Endodermal cell (in vitro differentiated cells): ENCODE measurements around the gene PLAGL2. TPM values are rescaled to one million over a fixed set of nuclear protein-coding genes. Genes with fewer than 3 reads are reported as not detected.

Source experiments
- DNase-seq: peaks from one replicate; pipeline ENCODE4 v3.0.0-alpha.2; 2017
- H3K27ac ChIP-seq: 2 replicates; pipeline ENCODE4 v1.5.1; 2013; ENCODE audit warnings: mild to moderate bottlenecking, low read depth, low read length, moderate library complexity
- H3K27me3 ChIP-seq: 2 replicates; pipeline ENCODE4 v1.6.1; 2013; ENCODE audit warnings: mild to moderate bottlenecking, low read length, moderate library complexity; ENCODE audit not compliant: insufficient read depth, control insufficient read depth, poor library complexity, severe bottlenecking
- H3K36me3 ChIP-seq: 2 replicates; pipeline ENCODE4 v1.7.0; 2013; ENCODE audit warnings: mild to moderate bottlenecking, low read length, moderate library complexity; ENCODE audit not compliant: control insufficient read depth, insufficient read depth
- H3K4me1 ChIP-seq: one replicate; pipeline ENCODE4 v1.7.0; 2013; ENCODE audit warnings: low read length; ENCODE audit not compliant: control insufficient read depth, insufficient read depth
- H3K4me3 ChIP-seq: 2 replicates; pipeline ENCODE4 v1.5.1; 2013; ENCODE audit warnings: mild to moderate bottlenecking, low read length, moderate library complexity
- H3K9ac ChIP-seq: 2 replicates; pipeline ENCODE4 v1.6.1; 2013; ENCODE audit warnings: mild to moderate bottlenecking, low read length, moderate library complexity; ENCODE audit not compliant: poor library complexity, severe bottlenecking; ENCODE audit errors: extremely low read depth
- H3K9me3 ChIP-seq: 2 replicates; pipeline ENCODE4 v1.6.1; 2013; ENCODE audit warnings: mild to moderate bottlenecking, low read length, moderate library complexity; ENCODE audit not compliant: control insufficient read depth
- H3K27ac Mint-ChIP-seq: 2 replicates; pipeline ENCODE4 v1.8.0; 2020; ENCODE audit warnings: mixed read lengths
- H3K27me3 Mint-ChIP-seq: 2 replicates; pipeline ENCODE4 v1.8.0; 2021; ENCODE audit warnings: mild to moderate bottlenecking, mixed read lengths; ENCODE audit not compliant: insufficient read depth
- H3K36me3 Mint-ChIP-seq: 2 replicates; pipeline ENCODE4 v1.8.0; 2020; ENCODE audit warnings: low read depth, mixed read lengths
- H3K4me1 Mint-ChIP-seq: 2 replicates; pipeline ENCODE4 v1.8.0; 2020; ENCODE audit warnings: mixed read lengths
- H3K4me3 Mint-ChIP-seq: 2 replicates; pipeline ENCODE4 v1.8.0; 2020; ENCODE audit warnings: mild to moderate bottlenecking, moderate library complexity, mixed read lengths
- H3K9me3 Mint-ChIP-seq: 2 replicates; pipeline ENCODE4 v1.8.0; 2020; ENCODE audit warnings: mild to moderate bottlenecking, mixed read lengths
- CTCF ChIP-seq: fragments of 200-600 bp; sonication (generic); conservative IDR thresholded peaks from 2 replicates; pipeline ENCODE4 v1.5.0; 2021; ENCODE audit warnings: antibody characterized with exemption, mild to moderate bottlenecking
- WGBS, 2 experiments: methylation state at CpG; one replicate each; pipeline versions ENCODE4 v1.1.5 to v1.1.7; 2013; ENCODE audit warnings: missing lambda C conversion rate in 2 of 2, mixed read lengths in 1 of 2; ENCODE audit not compliant: insufficient coverage in 1 of 2, insufficient read length in 1 of 2; 5-methylcytosine and 5-hydroxymethylcytosine counted together
- total RNA-seq, 2 donors: library from RNA; stranded (reverse); fragmentation: NEBNext Ultra II Directional in 1 of 2; extraction: Animal tissue kit (Norgen Biotek cat#: 25700) in 1 of 2; gene quantifications; 2 replicates in 1 of 2; 3 replicates in 1 of 2; pipeline ENCODE4 v1.2.1, GENCODE V29; 2021

The PLAGL2 gene
- total RNA-seq, 2 donors from 2014 or later, result 25.5 to 34.5 TPM

- Histone ChIP-seq H3K4me3 (peak overlapping the region; percentile 93), H3K27me3 (no peaks in the 10 kb centered on the region), H3K9ac (peak overlapping the region; percentile 66), H3K9me3 (no peaks in the 10 kb centered on the region), H3K4me1 (peaks cover 7% of the 10 kb centered on the region), H3K27ac (peak overlapping the region; percentile 58), H3K36me3 (peaks cover 22% of the 10 kb centered on the region)
- Mint-ChIP-seq H3K27ac (peak overlapping the region; percentile 91), H3K4me1 (peaks cover 50% of the 10 kb centered on the region), H3K27me3 (no peaks in the 10 kb centered on the region), H3K4me3 (peak overlapping the region; percentile 92), H3K36me3 (peaks cover 21% of the 10 kb centered on the region), H3K9me3 (no peaks in the 10 kb centered on the region)
- WGBS, 2 experiments, result 4 to 21% methylated on average over 7 to 40 of the region's 40 CpGs
- peak; percentile 65 for DNase-seq
- no peak for TF ChIP-seq CTCF
Observed at GRCh38 chr20:32206760-32207625, 550 bp downstream of the PLAGL2 start.

DNA sequence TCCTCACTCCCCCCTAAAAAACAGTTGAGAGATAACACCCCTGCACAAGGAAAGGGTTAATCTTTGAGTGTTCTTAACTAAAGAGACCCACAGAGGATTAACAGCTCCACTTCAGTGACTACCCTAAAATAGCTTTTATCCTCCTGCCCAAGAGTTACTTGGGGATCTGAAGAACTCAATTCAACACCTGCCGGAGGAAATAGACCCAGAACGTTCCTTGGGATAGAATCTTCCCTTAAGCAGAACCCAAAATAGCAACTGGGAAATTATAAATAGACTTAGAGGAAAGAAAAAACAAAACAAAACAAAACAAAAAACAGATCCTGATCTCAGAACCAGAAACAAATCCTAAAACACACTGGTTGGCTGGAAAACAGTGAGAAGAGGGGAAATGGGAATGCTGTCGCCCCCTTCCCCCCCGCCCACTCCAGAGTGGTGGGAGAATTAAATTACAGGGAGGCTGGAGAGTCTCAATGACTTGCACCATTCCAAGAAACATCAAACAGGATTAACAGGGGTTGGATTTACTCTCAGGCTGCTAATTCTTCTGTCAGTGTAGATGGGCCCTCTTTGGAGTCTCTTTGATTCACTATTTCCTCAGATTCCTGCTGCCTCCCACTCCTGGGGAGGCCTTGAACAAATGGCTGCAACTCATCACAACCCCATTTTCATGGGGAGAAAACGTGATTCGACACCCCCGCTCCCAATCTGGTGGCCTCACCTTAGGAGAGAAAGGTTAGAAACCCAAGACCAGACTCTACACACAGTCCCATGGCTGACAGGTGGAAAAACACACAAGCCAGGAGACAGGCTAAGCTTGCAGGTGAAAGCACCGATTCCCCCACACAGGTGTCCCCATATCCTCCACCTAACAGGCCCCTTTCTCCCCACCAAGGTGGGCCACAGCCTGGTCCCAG, 1.4 kb downstream of the PLAGL2 start:
- Histone ChIP-seq H3K27me3 (no peaks in the 10 kb centered on the region), H3K27ac (peak overlapping the region; percentile 27), H3K36me3 (peaks cover 26% of the 10 kb centered on the region), H3K4me3 (peak overlapping the region; percentile 93), H3K9me3 (no peaks in the 10 kb centered on the region), H3K4me1 (peaks cover 7% of the 10 kb centered on the region), H3K9ac (peak overlapping the region; percentile 66)
- Mint-ChIP-seq H3K4me1 (peaks cover 50% of the 10 kb centered on the region), H3K9me3 (no peaks in the 10 kb centered on the region), H3K27me3 (no peaks in the 10 kb centered on the region), H3K27ac (peak overlapping the region; percentile 91), H3K4me3 (peak overlapping the region; percentile 92), H3K36me3 (peaks cover 22% of the 10 kb centered on the region)
- TF ChIP-seq CTCF, result no peak
- 58 to 78% methylated on average over 3 to 7 of the region's 8 CpGs for WGBS, 2 experiments
- no peak for DNase-seq

- H3K27ac ChIP-seq, result peak overlapping the region; percentile 27
Observed at GRCh38 chr20:32205110-32205842, 2.3 kb downstream of the PLAGL2 start.

More at GRCh38 chr20:32205110-32205842, 2.3 kb downstream of the PLAGL2 start:
- H3K36me3 ChIP-seq, result peaks cover 27% of the 10 kb centered on the region
- peaks cover 20% of the 10 kb centered on the region for H3K36me3 Mint-ChIP-seq
- peaks cover 50% of the 10 kb centered on the region for H3K4me1 Mint-ChIP-seq
- no peaks in the 10 kb centered on the region for H3K9me3 ChIP-seq
- 91 to 95% methylated on average over 3 to 5 of the region's 5 CpGs for WGBS, 2 experiments
- H3K27me3 Mint-ChIP-seq, result no peaks in the 10 kb centered on the region
- TF ChIP-seq CTCF, result no peak
- no peaks in the 10 kb centered on the region for H3K27me3 ChIP-seq
- peak overlapping the region; percentile 92 for H3K4me3 Mint-ChIP-seq
- H3K4me3 ChIP-seq, result peak overlapping the region; percentile 93
- H3K9ac ChIP-seq, result peak overlapping the region; percentile 8
- H3K9me3 Mint-ChIP-seq, result no peaks in the 10 kb centered on the region
- no peak for DNase-seq
- peaks cover 7% of the 10 kb centered on the region for H3K4me1 ChIP-seq
- H3K27ac Mint-ChIP-seq, result peak overlapping the region; percentile 46
